ENCODE results near the gene UGT1A9.

- TF ChIP-seq CTCF (conservative IDR thresholded peaks at IDR 0.05 in 1 of 2, IDR thresholded peaks at IDR 0.05 in 1 of 2; ENCODE audit: low read depth in 1 of 2, low read length in 2 of 2), result no peak
- no peak for TF ChIP-seq EZH2 (IDR thresholded peaks at IDR 0.05; ENCODE audit: low read length, missing control alignments)
These were observed 17.8 kb downstream of the UGT1A9 start for GRCh38 chr2:233689501-233689900.

Measured in fibroblast of lung (primary cell).